ENCODE results near the gene DNM2.
A peak's percentile ranks its signal among the peaks of the same experiment; 100 is the strongest.
"Not testable (repeated sequence)": the region's sequence is repeated elsewhere in the genome, so short reads cannot be mapped to it uniquely, and the experiment has no call there.

The DNM2 gene

DNA sequence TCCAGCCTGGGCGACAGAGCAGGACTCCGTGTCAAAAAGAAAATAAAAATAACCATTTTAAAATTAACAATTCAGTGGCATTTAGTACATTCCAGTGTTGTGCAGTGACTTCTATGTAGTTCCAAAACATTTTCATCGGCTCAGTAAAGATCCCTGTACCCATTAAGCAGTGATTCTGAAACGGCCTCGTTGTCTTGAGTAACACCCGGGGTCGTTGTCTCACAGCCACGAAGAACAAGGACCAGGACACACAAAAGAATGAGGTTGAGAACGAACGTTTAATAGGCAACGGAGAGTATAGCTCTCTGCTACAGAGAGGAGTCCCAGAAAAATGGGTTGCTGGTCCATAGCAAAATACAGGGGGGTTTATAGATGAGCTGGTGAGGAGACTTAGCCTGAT, 120.5 kb downstream of the DNM2 start:
- no peak for DNase-seq (ENCODE audit: low spot score)

GRCh38 chr19:10839114-10840050, 121.5 kb downstream of the DNM2 start:
- DNase-seq (ENCODE audit: low spot score) = no peak

GRCh38 chr19:10842788-10843187, 124.9 kb downstream of the DNM2 start:
- DNase-seq (ENCODE audit: low spot score) = no peak

DNA sequence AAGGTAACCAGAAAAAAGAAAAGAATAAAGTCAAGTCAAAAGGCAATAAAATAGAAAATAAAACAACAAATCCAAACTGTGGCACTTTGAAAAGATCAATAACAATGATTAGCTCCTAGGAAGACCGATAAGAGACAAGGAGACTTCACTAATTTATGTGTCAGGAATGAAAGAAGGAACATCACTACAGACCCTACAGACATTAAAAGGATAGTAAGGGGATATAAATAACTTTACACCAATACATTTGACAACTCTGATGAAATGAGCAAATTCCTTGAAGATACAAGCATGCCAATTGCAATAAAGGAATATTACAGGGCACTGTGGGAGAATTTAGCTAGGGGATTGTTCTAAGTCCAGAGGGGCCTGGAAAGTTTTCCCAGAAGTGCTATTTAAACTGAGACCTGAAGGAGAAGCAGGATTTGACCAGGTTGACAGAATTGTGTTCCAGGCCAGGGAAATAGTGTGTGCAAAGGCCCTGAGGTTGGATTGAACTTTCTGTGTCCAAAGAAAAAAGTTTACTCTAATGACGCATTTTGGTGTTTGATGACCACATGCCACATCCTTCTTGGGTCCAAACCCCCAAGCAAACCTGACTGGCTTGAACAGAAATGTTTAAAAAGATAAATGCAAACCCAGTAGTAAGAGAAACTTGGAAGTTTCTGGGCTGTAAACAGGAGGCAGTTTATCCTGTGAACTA, 128.8 kb downstream of the DNM2 start:
- no peak for DNase-seq (ENCODE audit: low spot score)

DNA sequence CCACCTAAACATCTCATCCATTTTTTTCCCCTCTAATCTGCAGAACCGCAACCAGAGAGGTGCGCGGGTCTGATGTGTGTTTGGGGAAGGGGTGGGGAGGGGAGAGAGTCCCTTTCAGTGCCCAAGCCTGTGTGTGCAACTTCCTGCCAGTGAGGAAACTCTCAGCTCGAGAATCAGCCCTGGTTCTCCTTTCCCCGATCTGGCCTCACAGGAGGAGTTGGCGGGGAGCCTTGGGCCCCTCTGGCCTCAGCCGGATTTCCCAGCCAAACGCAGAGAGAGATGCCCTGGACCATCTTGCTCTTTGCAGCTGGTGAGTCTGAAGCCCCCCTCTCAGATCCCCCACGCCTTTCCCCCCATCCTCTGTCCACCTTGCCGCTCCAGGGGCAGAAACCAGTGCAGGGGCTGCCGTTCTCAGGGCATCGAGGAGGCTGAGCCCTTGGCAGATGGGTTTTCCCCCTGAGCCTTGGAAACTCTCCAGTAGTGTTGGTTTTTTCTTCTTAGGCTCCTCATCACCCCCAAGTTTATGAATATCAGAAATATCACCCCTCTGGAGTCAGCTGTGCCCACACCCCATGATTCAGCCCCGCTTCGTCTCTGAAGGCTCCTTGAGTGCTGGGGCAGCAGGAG, 130.5 kb downstream of the DNM2 start, which contains the start of gene C19orf38:
C19orf38 (plus strand) TSS at position 186 of the 627 bp plus-strand sequence; CDS start at position 280, 94 bp downstream.
- no peak for DNase-seq (ENCODE audit: low spot score)

GRCh38 chr19:10850631-10851030, 132.8 kb downstream of the DNM2 start:
- no peak for DNase-seq (ENCODE audit: low spot score)

GRCh38 chr19:10852098-10852800, 134.4 kb downstream of the DNM2 start:
- peak; percentile 73 for DNase-seq (ENCODE audit: low spot score)

DNA sequence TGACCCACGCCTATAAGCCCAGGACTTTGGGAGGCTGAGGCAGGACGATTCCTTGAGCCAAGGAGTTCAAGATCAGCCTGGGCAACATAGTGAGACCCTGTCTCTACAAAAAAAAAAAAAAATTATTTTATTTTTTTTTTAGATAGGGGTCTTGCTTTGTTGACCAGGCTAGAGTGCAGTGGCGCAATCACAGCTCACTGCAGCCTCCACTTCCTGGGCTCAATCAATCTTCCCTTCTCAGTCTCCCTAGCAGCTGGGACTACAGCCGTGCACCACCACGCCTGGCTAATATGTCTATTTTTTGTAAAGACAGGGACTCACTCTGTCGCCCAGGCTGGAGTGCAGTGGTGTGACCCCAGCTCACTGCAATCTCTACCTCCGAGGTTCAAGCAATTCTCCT, 135.1 kb downstream of the DNM2 start:
- no peak for DNase-seq (ENCODE audit: low spot score)

DNA sequence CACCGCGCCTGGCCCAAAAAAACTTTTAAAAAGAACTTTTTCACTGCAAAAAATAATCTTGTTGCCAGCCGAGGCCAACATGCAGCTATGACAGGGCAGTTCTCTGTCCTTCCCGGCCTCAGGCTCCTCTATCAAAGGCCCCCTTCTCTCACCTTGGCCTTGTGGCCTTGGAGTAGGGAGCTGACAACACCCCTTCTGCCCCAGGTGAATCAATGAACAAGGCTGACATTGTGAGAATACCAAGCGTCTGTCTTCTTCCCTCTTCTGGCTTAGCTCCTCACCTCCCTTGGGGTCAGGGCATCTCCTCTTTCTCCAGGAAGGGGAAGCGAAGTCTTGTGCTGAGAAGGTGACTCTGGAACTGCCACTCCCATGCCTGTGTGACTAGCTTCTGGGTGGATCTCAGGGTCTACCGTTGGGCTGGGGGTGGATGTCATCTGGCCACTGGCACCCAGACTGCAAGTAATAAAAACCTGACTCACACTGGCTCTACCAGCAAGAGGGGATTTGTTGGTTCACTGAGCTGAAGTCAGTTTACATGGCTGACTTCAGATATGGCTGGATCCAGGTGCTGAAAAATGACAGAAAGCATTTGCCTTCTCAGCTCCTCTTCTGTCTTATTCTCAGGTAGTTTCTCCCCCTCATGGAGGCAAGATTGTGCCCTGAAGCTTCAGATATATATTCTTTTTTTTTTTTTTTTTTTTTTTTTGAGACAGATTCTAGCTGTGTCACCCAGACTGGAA, 136.6 kb downstream of the DNM2 start:
- peak; percentile 44 for DNase-seq (ENCODE audit: low spot score)

- DNase-seq (ENCODE audit: low spot score) = peak; percentile 22
Observed at GRCh38 chr19:10855879-10856522, 138.1 kb downstream of the DNM2 start.

GRCh38 chr19:10856899-10857298, 139.0 kb downstream of the DNM2 start:
- not testable (repeated sequence) for DNase-seq (ENCODE audit: low spot score)

DNA sequence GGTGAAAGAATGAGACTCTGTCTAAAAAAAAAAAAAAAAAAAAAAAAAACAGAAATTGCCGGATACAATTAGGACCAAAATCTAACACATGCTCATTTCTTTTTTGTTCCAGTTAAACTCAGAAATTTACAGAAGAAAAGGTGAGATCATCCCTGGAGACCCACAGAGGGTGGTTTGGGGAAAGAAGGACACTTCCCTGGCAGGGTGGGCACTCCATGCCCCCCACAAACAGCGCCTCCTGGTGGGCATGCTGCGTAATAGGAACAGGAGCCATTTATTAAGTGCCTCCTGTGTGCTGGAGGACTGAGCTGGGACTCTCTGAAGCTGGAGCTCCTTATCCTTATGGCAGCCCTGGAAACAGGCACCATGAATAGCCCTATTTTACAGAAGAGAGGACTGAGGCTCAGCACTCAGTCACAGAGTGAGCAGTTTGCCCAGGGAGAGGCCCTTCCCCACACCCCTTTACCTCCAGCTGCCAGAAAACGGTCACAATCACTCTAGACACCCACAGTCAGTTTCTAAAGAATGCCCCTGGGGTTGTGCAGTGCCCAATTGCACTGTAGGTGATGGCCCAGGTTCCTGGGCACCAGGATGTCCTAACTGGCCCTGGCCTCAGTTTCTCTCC, 140.4 kb downstream of the DNM2 start:
- DNase-seq (ENCODE audit: low spot score) = no peak

GRCh38 chr19:10861103-10861651, 143.3 kb downstream of the DNM2 start:
- no peak for DNase-seq (ENCODE audit: low spot score)

- no peak for DNase-seq (ENCODE audit: low spot score)
Observed at GRCh38 chr19:10862561-10863106, 144.8 kb downstream of the DNM2 start.

- DNase-seq (ENCODE audit: low spot score) = peak; percentile 79
Observed at GRCh38 chr19:10863107-10863717, 145.3 kb downstream of the DNM2 start.

- DNase-seq (ENCODE audit: low spot score) = peak; percentile 77
Observed at GRCh38 chr19:10864538-10864899, 146.6 kb downstream of the DNM2 start.

DNA sequence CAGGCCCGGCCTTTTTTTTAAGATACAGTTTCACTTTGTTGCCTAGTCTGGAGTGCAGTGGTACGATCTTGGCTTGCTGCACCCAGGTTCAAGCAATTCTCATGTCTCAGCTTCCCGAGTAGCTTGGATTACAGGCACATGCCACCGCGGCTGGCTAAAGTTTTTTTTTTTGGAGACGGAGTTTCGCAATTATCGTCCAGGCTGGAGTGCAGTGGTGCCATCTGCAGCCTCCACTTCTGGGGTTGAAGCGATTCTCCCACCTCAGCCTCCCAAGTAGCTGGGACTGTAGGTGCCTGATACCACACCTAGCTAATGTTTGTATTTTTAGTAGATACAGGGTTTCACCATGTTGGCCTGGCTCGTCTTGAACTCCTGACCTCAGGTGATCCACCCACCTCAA, 148.6 kb downstream of the DNM2 start:
- no peak for DNase-seq (ENCODE audit: low spot score)

DNA sequence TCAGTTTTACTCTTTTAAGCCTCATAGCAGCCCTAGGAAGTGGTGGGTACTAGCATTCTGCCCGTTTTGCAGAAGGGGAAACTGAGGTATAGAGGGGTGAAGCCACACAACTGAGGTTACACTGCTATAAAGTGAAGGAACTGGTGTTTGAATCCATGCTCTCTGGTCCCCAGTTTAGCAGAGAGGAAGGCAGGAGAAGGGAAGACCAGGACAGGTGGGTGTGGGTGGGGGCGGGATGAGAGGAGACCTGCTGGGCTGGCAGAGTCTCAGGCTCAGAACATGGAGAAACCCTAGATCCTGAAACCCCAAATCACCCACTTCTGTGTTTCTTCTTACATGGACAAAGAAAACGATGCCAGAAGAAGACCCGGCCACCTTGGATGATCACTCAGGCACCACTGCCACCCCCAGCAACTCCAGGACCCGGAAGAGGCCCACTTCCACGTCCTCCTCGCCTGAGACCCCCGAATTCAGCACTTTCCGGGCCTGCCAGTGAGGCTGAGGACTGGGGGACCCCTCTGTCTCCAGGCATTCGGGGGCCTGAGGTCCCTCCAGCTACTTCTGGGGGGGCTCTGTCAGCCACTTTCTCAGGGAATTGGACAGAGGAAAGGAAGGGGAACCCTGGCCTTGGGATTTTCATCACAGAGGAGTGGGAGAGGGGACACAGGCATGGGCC, 151.1 kb downstream of the DNM2 start:
- no peak for DNase-seq (ENCODE audit: low spot score)

- not testable (repeated sequence) for DNase-seq (ENCODE audit: low spot score)
Observed at GRCh38 chr19:10869872-10870311, 152.0 kb downstream of the DNM2 start.
